Stimulated activated CD4-positive, alpha-beta T cell treated with anti-CD3 and anti-CD28 coated beads, Interleukin-2, amount 100 ng/mL, for 48 hours (primary cell): ENCODE measurements around the gene KCNQ2.

Source experiments
- DNase-seq, 2 donors: peaks; one replicate each; pipeline ENCODE4 v3.0.0-alpha.2; 2020

The KCNQ2 gene

GRCh38 chr20:63431944-63432343 is 40.5 kb downstream of the KCNQ2 start:
- no peak for DNase-seq

GRCh38 chr20:63430891-63431290 is 41.6 kb downstream of the KCNQ2 start:
- DNase-seq = no peak

- no peak for DNase-seq
Observed at GRCh38 chr20:63429992-63430391, 42.5 kb downstream of the KCNQ2 start.

GRCh38 chr20:63428906-63429575 is 43.4 kb downstream of the KCNQ2 start:
- DNase-seq = no peak

GRCh38 chr20:63427724-63428330 is 44.6 kb downstream of the KCNQ2 start:
- DNase-seq = no peak

GRCh38 chr20:63427206-63427605 is 45.2 kb downstream of the KCNQ2 start:
- DNase-seq = no peak

- no peak for DNase-seq
Observed at GRCh38 chr20:63425846-63426485, 46.5 kb downstream of the KCNQ2 start.

- DNase-seq = no peak
Observed at GRCh38 chr20:63424613-63425012, 47.8 kb downstream of the KCNQ2 start.

GRCh38 chr20:63423751-63424150 is 48.7 kb downstream of the KCNQ2 start:
- DNase-seq = no peak

- DNase-seq = no peak
Observed at GRCh38 chr20:63422653-63423052, 49.8 kb downstream of the KCNQ2 start.

- DNase-seq = no peak
Observed at GRCh38 chr20:63421913-63422312, 50.5 kb downstream of the KCNQ2 start.

GRCh38 chr20:63421094-63421692 is 51.3 kb downstream of the KCNQ2 start:
- DNase-seq = no peak

GRCh38 chr20:63420359-63421093 is 51.9 kb downstream of the KCNQ2 start:
- no peak for DNase-seq

GRCh38 chr20:63419299-63419698 is 53.2 kb downstream of the KCNQ2 start:
- DNase-seq = no peak

- no peak for DNase-seq
Observed at GRCh38 chr20:63418617-63419016, 53.8 kb downstream of the KCNQ2 start.

- no peak for DNase-seq
Observed at GRCh38 chr20:63417738-63418120, 54.7 kb downstream of the KCNQ2 start.

- DNase-seq = no peak
Observed at GRCh38 chr20:63417097-63417737, 55.2 kb downstream of the KCNQ2 start.

GRCh38 chr20:63416631-63417030 is 55.8 kb downstream of the KCNQ2 start:
- DNase-seq = no peak

- no peak for DNase-seq
Observed at GRCh38 chr20:63415647-63416391, 56.6 kb downstream of the KCNQ2 start.

- no peak for DNase-seq
Observed at GRCh38 chr20:63414720-63415430, 57.6 kb downstream of the KCNQ2 start.

- DNase-seq = no peak
Observed at GRCh38 chr20:63413963-63414684, 58.3 kb downstream of the KCNQ2 start.
